ENCODE measurements around the gene MTAP. TPM values are rescaled to one million over a fixed set of nuclear protein-coding genes. Genes with fewer than 3 reads are reported as not detected.

MTAP gene
- total RNA-seq, 1 experiment from 2014 or later, result not detected

DNA sequence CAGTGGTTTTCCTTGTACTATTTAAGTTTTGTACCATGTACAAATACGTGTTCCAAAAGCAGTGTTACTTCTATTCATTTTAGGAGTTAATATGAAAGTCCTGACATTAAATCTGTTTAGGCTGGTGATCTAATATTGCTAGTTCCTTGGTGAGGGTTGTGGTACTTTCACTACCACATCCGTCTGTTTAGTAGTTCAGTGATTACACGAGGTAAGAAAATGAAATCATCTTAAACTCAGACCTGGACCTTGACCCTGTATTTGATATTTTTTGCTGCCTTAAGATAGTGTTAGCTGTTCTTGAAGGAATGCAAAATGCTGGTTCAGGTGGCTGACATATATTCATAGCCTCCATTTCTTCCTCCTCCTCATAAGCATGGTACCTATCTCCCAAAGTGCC, 50.3 kb downstream of the MTAP start:
- intact Hi-C loops (cut with micrococcal nuclease), result no loop called here
- H3K9me3 Mint-ChIP-seq (ENCODE audit: unreplicated experiment), result no peaks in the 10 kb centered on the region
- no peak overlapping the region for H3K4me3 Mint-ChIP-seq (ENCODE audit: unreplicated experiment)
- no peaks in the 10 kb centered on the region for H3K27me3 Mint-ChIP-seq (ENCODE audit: insufficient read depth, unreplicated experiment)
- H3K4me1 Mint-ChIP-seq (ENCODE audit: insufficient read depth, unreplicated experiment), result peaks cover 16% of the 10 kb centered on the region
- no peak for DNase-seq (ENCODE audit: unreplicated experiment)
- TF ChIP-seq, protein P1, sequence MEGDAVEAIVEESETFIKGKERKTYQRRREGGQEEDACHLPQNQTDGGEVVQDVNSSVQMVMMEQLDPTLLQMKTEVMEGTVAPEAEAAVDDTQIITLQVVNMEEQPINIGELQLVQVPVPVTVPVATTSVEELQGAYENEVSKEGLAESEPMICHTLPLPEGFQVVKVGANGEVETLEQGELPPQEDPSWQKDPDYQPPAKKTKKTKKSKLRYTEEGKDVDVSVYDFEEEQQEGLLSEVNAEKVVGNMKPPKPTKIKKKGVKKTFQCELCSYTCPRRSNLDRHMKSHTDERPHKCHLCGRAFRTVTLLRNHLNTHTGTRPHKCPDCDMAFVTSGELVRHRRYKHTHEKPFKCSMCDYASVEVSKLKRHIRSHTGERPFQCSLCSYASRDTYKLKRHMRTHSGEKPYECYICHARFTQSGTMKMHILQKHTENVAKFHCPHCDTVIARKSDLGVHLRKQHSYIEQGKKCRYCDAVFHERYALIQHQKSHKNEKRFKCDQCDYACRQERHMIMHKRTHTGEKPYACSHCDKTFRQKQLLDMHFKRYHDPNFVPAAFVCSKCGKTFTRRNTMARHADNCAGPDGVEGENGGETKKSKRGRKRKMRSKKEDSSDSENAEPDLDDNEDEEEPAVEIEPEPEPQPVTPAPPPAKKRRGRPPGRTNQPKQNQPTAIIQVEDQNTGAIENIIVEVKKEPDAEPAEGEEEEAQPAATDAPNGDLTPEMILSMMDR (IDR thresholded peaks at IDR 0.05; ENCODE audit: unreplicated experiment), result no peak
- POLR2A ChIA-PET, result interaction anchor here (4.4 kb wide), 1 partner anchor 164 kb away, joined by 26 read pairs; no protein-coding TSS in a partner anchor
- H3K36me3 Mint-ChIP-seq (ENCODE audit: insufficient read depth, unreplicated experiment), result no peaks in the 10 kb centered on the region
- BruUV-seq (replicated peaks), result no TSS peak
- H3K27ac Mint-ChIP-seq (ENCODE audit: low read depth, unreplicated experiment), result no peak overlapping the region
- CTCF ChIA-PET, result interaction anchor here (0.9 kb wide), 1 partner anchor 17 kb away, joined by 3 read pairs; no protein-coding TSS in a partner anchor

DNA sequence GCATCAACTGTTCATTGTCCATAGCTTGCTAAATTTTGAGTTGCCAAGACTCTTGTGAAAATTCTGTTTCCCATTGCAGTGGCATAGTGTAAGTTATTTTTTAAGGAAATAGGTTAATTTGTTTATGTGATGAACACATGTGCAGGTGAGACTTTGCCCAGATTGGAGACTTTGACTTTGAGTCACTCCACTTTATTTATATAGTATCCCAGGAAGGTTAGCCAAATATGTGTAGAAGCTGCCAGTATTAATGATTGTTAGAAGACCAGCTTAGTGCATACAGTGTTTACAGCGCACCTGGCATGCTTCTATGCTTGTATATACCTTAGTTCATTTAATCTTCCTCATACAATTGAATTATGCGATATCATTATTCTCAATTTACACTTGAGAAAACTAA, 51.0 kb downstream of the MTAP start:
- ChIA-PET POLR2A (interaction anchor here (1.0 to 4.4 kb wide), 5 partner anchors 17 to 316 kb away, joined by 5 to 27 read pairs (median 7); no protein-coding TSS in a partner anchor), CTCF (interaction anchor here (1.1 kb wide), 1 partner anchor 17 kb away, joined by 5 read pairs; no protein-coding TSS in a partner anchor)
- no peak overlapping the region for H3K27ac Mint-ChIP-seq (ENCODE audit: low read depth, unreplicated experiment)
- TF ChIP-seq, protein P1 (IDR thresholded peaks at IDR 0.05; ENCODE audit: unreplicated experiment), result no peak
- no peak overlapping the region for H3K4me3 Mint-ChIP-seq (ENCODE audit: unreplicated experiment)
- H3K9me3 Mint-ChIP-seq (ENCODE audit: unreplicated experiment), result no peaks in the 10 kb centered on the region
- no peak for DNase-seq (ENCODE audit: unreplicated experiment)
- intact Hi-C loops (cut with micrococcal nuclease), result no loop called here
- H3K27me3 Mint-ChIP-seq (ENCODE audit: insufficient read depth, unreplicated experiment), result no peaks in the 10 kb centered on the region
- peaks cover 16% of the 10 kb centered on the region for H3K4me1 Mint-ChIP-seq (ENCODE audit: insufficient read depth, unreplicated experiment)
- BruUV-seq (replicated peaks), result no TSS peak
- H3K36me3 Mint-ChIP-seq (ENCODE audit: insufficient read depth, unreplicated experiment), result no peaks in the 10 kb centered on the region

DNA sequence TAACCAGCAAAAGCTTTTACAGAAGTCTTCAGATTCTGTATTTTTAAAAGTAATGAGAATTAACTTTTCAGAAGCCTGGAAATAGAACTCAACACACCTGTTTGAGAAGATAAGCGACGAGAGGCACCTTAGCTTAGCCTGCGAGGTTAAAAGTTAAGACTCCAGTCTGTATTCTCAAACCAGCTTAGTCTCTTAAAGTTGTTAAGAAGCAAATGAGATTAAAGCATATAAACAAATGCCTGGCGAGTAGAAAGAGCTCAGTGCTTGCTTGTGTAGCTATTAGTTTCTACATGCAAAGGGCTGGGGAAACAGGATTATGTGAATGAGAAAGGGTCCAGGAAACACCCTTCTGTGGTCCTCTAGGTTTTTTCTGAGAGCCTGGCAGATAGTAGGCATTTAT, 51.7 kb downstream of the MTAP start:
- POLR2A ChIA-PET, result interaction anchor here (0.7 to 4.4 kb wide), 7 partner anchors 18 to 315 kb away, joined by 3 to 27 read pairs (median 7); no protein-coding TSS in a partner anchor
- CTCF ChIA-PET, result interaction anchor here (0.6 to 1.1 kb wide), 5 partner anchors 17 to 388 kb away, joined by 3 to 6 read pairs (median 5); no protein-coding TSS in a partner anchor
- Mint-ChIP-seq H3K4me1 (ENCODE audit: insufficient read depth, unreplicated experiment) (peaks cover 16% of the 10 kb centered on the region), H3K27ac (ENCODE audit: low read depth, unreplicated experiment) (peak overlapping the region; percentile 83), H3K36me3 (ENCODE audit: insufficient read depth, unreplicated experiment) (no peaks in the 10 kb centered on the region), H3K9me3 (ENCODE audit: unreplicated experiment) (no peaks in the 10 kb centered on the region), H3K27me3 (ENCODE audit: insufficient read depth, unreplicated experiment) (no peaks in the 10 kb centered on the region), H3K4me3 (ENCODE audit: unreplicated experiment) (no peak overlapping the region)
- TF ChIP-seq, protein P1 (IDR thresholded peaks at IDR 0.05; ENCODE audit: unreplicated experiment), result no peak
- no peak for DNase-seq (ENCODE audit: unreplicated experiment)
- intact Hi-C loops (cut with micrococcal nuclease), result no loop called here
- no TSS peak for BruUV-seq (replicated peaks)

DNA sequence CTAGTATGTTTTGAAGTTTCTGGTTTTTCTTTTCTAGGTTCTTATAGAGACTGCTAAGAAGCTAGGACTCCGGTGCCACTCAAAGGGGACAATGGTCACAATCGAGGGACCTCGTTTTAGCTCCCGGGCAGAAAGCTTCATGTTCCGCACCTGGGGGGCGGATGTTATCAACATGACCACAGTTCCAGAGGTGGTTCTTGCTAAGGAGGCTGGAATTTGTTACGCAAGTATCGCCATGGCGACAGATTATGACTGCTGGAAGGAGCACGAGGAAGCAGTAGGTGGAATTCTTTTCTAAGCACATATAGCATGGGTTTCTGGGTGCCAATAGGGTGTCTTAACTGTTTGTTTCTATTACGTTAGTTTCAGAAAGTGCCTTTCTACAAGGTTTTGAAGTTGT, 52.2 kb downstream of the MTAP start:
- Mint-ChIP-seq H3K9me3 (ENCODE audit: unreplicated experiment) (no peaks in the 10 kb centered on the region), H3K36me3 (ENCODE audit: insufficient read depth, unreplicated experiment) (no peaks in the 10 kb centered on the region), H3K27me3 (ENCODE audit: insufficient read depth, unreplicated experiment) (no peaks in the 10 kb centered on the region), H3K4me3 (ENCODE audit: unreplicated experiment) (peak overlapping the region; percentile 31), H3K4me1 (ENCODE audit: insufficient read depth, unreplicated experiment) (peaks cover 16% of the 10 kb centered on the region), H3K27ac (ENCODE audit: low read depth, unreplicated experiment) (peak overlapping the region; percentile 83)
- intact Hi-C loops (cut with micrococcal nuclease), result no loop called here
- DNase-seq (ENCODE audit: unreplicated experiment), result peak; percentile 72
- POLR2A ChIA-PET, result interaction anchor here (0.7 to 4.4 kb wide), 8 partner anchors 18 to 315 kb away, joined by 3 to 27 read pairs (median 6); no protein-coding TSS in a partner anchor
- BruUV-seq (replicated peaks), result no TSS peak
- TF ChIP-seq, protein P1 (IDR thresholded peaks at IDR 0.05; ENCODE audit: unreplicated experiment), result no peak
- CTCF ChIA-PET, result interaction anchor here (0.9 to 1.2 kb wide), 4 partner anchors 18 to 363 kb away, joined by 5 to 6 read pairs (median 5); no protein-coding TSS in a partner anchor

Data from MCF 10A (cell line).